Stimulated activated CD4-positive, alpha-beta T cell treated with anti-CD3 and anti-CD28 coated beads, Interleukin-1b, Interleukin-23, amount 100 ng/mL, for 48 hours (primary cell): Measurements from ENCODE around the gene ESM1.
"Not testable (repeated sequence)": the region's sequence is repeated elsewhere in the genome, so short reads cannot be mapped to it uniquely, and the experiment has no call there.

Experiments
- DNase-seq: peaks from one replicate; pipeline ENCODE4 v3.0.0-alpha.2; 2020

The ESM1 gene

GRCh38 chr5:54985301-54986268 is at the start of gene ESM1:
TSS of gene ESM1 (minus strand) at chr5:54985593. CDS start at chr5:54985517, 76 bp downstream.
- DNase-seq = no peak

- no peak for DNase-seq
These were observed 48.2 kb upstream of the ESM1 start for GRCh38 chr5:55033568-55033967.

GRCh38 chr5:55031492-55031891 is 46.1 kb upstream of the ESM1 start:
- DNase-seq = no peak

GRCh38 chr5:55030676-55031369 is 45.4 kb upstream of the ESM1 start:
- no peak for DNase-seq

GRCh38 chr5:55030220-55030619 is 44.8 kb upstream of the ESM1 start:
- no peak for DNase-seq

DNA sequence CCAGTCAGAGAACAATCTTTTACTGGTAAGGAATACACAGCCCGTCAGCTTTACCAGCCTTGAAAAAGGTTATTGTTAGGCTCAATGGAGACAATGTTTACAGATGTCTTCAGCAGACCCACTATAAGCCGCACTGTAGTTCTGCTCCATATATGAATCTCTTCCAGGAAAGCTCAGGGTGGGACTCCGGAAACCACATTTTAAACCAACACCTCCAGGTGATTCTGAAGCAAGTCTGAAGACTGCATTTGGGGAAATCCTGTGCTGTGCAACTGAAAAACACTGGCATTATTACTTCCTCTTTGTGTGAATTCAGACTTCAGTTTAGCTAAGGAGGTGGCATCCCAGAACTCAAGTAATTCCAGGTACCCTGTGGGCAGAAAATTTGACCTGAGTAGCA is 42.2 kb upstream of the ESM1 start:
- DNase-seq = no peak

DNA sequence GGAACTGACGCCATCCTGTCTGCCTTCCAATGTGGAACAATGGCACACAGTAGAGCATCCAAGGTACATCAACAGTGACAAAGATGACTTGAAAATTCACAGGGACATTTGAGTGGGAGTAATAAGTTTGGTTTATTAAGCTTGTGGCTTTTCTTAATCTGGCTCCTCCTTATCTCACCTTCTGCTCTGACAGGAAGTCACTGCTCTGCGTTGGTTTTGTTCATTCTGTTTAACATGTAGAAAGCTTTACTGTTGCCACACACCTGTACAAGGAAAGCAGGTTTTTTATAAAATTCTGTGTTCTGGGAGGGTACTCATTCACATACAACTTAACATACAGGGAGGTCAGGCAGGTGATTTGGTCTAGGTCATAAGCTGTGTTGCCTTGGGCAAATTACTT is 37.1 kb upstream of the ESM1 start:
- DNase-seq = no peak

DNA sequence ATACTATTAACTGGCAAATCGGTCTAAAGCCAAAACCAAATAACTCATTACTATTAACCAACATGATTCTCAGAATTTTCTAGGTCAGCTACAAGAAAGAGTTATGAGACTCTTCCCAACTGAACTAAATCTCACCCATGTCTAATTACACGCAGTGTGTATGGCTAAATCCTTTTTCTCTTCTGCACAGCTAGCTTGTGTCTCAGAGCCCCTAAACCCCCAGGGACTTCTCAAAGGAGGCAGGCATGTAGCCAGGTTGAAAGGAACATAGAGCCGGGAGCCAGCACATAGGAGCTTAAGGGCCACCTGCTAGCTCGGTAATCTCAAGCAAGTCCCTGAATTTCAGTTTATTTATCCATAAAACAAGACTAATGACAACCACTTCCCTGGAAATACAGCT is 36.4 kb upstream of the ESM1 start:
- no peak for DNase-seq

DNA sequence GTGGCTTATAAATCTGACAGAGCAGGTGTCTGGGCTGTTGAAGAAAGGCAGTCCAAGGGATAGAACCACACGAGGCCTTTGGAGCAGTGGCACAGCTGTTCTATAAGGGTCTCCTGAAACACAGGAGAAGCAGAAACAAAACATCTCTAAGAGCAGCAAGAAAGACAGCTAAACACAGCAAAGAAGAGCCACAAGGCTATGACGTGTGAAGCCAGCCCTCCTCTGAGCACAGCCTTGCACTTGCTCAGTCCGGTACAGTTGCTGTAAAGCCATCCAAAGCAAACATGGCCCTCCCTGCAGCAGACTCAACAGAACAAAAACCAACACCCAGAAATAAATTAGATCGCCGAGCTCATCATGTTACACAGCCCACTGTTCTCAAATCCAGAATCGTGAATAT is 36.0 kb upstream of the ESM1 start:
- DNase-seq = no peak

GRCh38 chr5:55010149-55010548 is 24.8 kb upstream of the ESM1 start:
- not testable (repeated sequence) for DNase-seq

DNA sequence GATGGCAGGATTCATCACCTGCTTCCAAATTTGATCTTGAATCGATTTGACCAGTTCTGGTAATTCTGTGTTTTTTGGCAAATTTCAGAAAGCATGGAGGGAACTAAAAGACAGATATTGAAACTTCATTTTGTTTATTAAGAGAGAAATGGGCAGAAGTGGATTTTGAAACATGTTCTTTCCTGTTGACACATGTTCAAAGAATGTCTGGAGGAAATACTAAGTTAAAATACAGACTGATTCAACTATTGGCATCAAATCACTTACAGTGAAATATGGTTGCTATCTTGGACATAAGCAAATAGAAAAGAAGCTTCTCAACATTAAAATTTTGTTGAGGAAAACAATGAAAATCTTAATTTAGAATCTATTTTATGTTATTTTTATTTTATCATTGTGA is 19.3 kb upstream of the ESM1 start:
- no peak for DNase-seq

DNA sequence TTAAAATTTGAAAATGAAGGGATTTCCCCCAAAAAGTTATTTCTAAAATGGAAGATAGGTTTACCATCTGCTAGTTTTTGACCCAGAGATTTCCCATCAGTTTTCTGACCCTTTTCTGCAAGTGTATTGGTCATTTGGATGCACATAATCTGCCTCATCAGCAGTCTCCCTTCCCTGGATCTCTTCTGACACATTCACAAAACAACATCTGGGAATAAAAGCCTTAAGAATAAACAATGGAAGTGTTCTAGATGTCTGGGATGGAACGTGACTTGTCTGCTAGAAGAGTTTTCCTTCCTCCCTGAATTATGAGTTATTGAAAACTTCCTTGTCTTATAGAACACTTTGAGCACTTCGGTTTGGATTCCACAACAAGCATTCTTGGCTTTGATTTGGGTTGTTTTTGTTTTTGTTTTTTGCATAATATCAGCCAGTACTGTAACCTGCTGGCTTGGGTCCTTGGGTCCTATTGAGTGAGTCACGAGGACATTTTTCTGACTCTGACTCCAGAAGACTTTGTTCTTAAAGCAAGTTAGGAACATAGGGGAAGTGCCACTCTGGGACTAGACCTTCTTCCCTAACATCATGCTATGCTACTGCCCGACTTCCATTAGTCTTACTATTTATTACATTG is 18.2 kb upstream of the ESM1 start:
- no peak for DNase-seq

GRCh38 chr5:55002166-55002565 is 16.8 kb upstream of the ESM1 start:
- not testable (repeated sequence) for DNase-seq

DNA sequence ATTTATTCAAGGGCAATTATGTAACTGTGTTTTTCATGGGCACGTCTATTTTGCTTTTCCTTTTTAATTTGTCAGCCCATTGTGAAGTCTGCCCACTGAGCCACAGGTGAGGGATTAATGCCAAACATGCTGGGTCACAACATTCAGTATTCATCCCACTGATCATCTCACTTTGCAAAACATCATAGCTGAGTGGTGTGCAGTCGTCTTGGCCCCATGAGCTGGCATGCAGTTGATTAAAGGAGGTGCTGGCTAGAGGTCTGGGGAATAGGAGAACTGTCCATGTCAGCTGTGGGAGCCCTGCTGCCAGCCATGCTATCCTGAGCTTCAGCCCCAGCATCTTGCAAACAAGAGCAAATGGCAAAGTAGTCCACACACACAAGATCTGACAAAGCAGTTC is 11.7 kb upstream of the ESM1 start:
- no peak for DNase-seq

DNA sequence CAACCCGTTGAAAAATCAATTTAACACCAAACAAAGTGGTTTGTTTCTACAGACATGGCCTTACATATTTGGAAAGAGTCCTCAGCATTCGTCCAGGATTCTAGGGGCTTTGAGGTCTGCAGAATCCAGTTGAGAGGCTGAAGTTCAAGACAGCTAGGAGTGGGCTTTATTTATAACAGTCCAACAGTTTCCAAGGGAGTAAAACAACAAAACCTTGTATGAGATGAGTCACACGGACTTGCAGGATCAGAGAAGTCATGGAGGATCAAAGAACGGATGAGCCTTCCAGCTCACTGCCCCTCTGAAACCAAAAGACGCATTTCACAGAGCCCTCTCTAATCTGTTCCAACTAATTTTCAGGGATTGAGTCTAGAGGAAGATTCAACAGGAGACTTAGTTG is 11.1 kb upstream of the ESM1 start:
- DNase-seq = no peak

DNA sequence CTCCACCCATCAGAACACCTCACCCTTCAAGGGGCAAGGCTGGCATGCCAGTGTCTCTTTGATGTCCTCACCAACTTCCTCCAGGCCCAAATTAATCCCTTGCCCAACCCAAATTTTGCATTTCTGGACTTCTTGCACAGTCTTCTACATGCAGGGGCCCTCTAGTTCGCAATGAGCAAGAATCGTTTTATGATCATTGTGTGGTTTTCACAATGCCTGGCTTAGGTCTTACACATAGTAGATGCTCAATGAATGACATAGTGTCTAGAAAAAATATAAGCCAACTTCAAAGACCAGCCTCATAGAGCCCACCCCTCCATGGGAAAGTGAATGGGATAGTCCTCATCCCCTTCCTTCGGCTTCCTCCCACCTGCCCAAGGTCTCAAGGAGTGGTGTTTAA is 9.8 kb upstream of the ESM1 start:
- no peak for DNase-seq

DNA sequence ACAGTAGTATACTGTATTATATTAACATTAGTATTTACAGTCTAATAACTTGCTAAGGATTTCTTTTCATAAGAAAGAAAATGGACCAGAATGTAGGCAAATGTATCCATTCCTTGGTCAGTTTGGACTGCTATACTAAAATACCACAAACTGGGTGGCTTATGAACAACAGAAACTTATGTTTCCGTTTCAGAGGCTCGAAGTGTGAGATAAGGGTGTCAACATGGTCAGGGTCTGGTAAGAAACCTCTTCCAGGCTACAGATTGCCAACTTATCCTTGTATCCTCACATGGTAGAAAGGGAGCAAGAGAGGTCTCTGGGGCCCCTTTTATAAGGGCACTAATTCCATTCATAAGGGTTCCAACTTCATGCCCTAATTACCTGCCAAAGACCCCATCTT is 9.2 kb upstream of the ESM1 start:
- no peak for DNase-seq

DNA sequence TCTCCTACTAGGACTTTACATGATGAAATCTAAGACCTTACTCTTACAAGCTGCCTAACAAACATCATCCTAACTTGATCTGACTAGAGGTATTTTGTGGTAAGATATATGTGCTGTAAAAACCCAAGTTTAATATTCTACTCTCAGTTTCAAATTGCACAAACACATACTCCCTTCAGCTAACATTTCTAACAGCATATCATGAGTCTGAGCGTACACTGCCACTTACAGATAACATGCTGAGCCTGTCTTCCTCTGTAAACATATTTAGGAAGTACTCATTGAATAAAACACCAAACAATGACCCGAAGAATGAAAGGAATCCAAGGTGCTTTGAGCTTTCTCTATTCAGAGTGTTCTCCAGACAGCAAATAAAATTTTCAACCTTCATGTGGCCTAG is 7.9 kb upstream of the ESM1 start:
- no peak for DNase-seq

GRCh38 chr5:54991416-54991815 is 6.0 kb upstream of the ESM1 start:
- no peak for DNase-seq

DNA sequence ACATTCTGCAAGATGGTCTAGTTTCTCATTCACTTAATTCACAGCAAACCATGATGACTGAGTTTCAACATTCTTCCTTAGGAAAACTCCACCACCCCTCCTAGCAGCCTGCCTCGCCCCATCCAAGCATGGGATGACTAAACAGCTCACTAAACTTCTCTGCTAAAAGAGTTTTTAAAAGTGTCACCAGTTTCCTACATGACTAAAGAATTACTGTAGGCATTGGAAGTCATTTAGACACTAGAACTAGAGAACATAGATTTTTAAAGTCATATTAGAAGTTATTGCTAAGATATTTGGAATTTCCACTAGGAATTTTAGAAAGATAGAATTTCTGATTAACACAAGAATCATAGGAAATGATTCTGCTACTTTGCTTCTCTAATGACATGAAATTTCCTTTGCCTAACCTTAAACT is 5.5 kb upstream of the ESM1 start:
- no peak for DNase-seq

- no peak for DNase-seq
These were observed 3.4 kb upstream of the ESM1 start for GRCh38 chr5:54988817-54989216.

- no peak for DNase-seq
These were observed 2.8 kb upstream of the ESM1 start for GRCh38 chr5:54988218-54988617.

DNA sequence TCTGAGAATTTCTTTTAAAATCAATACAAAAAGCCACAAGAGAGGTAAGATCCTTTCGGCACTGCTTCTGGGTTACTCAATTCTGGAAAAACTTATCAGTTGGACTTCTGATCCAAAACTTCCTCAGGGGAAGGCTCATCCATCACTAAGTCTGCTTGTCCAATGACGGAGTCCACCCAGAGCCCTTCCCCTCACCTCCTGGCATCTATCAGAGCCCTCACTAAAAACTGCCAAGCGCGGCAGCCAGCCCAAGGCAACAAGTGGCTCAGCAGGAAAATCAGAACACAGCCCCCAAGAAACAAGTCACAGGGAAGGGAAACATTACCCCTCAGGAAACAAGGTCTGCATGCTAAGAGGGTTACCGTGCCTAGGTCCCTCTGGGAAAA is 869 bp upstream of the ESM1 start:
- no peak for DNase-seq

DNA sequence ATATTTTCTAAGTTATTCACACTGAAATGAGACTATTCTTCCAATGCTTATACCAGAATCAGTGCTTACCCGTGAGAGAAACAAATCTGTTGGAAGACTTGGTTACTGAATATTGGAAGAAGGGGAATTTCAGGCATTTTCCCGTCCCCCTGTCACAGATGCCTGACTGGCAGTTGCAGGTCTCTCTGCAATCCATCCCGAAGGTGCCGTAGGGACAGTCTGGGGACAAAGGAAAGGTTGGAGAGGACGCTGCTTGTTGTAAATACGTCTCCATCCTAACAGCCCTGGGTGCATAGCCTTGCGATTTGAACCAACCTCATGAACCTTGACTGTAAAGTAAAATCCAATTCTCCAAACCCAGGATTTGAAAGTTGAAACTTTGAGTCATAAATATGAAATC is 3.5 kb downstream of the ESM1 start:
- DNase-seq = no peak
